Endometrial microvascular endothelial cells (primary cell): ENCODE results near the gene DAPP1. TPM values are rescaled to one million over a fixed set of nuclear protein-coding genes. Genes with fewer than 3 reads are reported as not detected.

Experiments
- in situ Hi-C: cut with HindIII; loops from 2 replicates; pipeline ENCODE4 v1.10.0; 2017; ENCODE audit warnings: low sequenced_read_pairs, low pct_unique_long_range_greater_than_20kb; ENCODE audit errors: inconsistent ontology term
- total RNA-seq: library from RNA; depleted of rRNA; stranded (reverse); fragments of >200 nt; gene quantifications from one replicate; pipeline ENCODE4 v1.2.3, GENCODE V29; 2015; ENCODE audit errors: inconsistent ontology term

Gene DAPP1
- total RNA-seq, 1 donor from 2014 or later, result not detected

DNA sequence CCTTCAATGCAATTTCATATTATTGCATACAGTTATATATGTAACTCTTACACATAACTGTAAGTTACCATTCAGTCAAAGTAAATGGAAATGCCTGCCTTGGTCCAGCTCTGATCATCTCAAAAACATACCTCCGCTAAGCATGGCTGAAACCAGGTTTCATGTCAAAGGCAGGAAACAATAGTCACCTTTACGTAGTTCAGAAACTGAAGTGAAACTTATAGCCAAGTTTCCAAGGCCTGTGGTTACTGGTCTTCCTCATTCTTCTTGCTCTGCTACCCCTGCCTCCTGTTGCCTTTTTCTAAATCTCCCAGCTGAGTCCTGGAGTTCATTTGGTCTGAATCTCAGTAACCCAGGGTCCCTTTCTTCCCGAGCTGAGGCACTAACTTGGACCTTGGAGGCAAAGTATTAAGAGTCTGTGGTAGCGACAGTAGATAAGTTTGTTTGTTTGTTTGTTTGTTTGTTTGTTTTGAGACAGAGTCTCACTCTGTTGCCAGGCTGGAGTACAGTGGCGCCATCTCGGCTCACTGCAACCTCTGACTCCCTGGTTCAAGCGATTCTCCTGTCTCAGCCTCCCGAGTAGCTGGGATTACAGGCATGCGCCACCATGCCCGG, 30.8 kb downstream of the DAPP1 start:
- in situ Hi-C loops, result no loop called here

DNA sequence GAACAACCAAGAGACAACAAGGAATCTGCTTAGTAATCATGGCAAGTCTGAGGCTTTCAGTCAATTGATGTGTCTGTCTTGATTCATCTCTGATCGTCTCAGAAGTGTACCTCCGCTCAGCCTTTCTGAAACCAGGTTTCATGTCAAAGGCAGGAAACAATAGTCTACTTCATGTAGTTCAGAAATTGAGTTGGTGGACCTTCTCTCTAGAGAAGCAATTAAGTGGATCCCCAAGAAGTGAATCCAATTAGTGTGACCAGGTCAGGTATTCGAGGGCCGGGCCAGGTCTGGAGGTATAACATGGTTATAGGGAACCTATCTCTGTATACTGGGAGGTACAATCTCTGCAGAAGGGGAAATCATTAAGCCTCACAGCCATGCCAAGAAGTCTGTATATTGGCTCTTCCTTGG, 32.0 kb downstream of the DAPP1 start:
- in situ Hi-C loops, result no loop called here

DNA sequence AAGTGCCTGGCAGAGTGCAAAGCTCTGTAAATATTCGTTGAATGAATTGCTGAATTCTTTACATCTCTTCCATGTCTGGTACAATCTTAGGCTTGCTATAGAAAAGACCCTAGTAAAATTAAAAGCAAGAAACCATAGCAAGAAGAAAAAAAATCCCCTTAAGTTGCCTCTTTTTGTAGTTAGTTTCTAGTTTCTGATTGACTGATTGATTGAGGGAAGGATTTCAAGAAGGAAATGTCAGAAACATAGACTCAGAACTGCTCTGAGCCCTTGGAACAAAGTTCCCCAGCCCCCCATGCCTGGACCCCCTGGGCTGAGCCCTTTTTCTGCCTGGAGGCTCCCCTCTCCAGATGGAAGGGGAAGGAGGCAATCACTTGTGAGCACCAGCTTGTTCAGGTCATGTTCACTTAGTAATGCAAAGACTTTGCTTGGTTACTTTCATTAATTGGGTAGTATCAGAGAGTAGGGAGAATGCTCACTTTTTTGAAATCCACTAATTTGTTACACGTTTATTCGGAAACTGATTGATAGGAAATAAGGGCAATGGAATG, 35.6 kb downstream of the DAPP1 start:
- in situ Hi-C loops, result no loop called here

DNA sequence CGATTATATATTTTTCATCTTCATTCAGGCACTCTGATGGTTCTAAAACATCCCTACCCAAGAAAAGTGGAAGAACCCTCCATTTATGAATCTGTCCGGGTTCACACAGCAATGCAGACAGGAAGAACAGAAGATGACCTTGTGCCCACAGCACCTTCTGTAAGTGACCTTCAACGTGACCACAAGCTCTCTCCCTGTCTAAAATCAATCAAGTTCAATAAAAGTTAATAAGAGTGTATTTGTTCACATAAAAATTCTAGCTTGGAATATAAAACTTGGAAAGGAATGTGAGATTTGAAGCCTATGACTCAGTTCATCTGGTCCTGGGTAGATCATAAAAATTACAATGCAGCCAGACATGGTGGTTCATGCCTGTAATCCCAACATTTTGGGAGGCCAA, 36.6 kb downstream of the DAPP1 start:
- in situ Hi-C loops, result no loop called here

DNA sequence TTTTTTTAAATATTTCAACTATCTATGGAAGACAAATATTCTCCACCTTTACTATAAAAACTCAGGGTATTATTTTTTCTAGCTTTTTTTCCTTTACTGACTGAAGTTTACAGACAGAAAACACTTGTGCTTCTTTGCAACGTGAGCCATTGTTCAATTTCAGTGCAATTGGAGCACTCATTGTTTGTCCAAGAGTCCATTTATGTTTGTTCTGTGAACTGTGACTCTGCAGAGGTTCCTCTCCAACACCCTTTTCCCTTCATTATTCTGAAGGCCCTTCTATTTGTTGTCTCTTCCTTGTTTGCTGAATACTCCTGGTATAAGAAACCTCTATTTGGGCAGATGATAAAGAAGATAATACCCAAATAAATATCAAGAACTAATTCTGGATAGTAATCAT, 37.4 kb downstream of the DAPP1 start:
- in situ Hi-C loops, result no loop called here

DNA sequence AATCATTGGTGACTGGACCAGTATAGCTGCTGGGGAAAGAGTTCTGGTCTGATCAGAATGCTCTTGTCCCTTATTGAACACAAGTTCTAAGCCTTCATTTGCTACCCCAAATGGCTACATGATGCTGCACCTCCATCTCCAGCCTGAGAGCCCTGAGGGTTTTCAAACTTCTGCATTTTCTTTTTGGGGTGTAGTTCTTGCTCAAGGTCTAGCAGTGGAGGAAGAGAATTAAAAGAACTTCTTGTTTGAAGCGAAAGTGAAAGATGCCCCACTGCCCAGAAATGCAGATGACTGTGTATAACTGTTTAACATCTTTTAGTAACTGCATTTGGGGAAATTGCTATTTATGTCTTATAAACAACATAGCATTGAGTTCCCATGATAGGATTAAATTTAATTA, 39.1 kb downstream of the DAPP1 start:
- in situ Hi-C loops, result no loop called here

DNA sequence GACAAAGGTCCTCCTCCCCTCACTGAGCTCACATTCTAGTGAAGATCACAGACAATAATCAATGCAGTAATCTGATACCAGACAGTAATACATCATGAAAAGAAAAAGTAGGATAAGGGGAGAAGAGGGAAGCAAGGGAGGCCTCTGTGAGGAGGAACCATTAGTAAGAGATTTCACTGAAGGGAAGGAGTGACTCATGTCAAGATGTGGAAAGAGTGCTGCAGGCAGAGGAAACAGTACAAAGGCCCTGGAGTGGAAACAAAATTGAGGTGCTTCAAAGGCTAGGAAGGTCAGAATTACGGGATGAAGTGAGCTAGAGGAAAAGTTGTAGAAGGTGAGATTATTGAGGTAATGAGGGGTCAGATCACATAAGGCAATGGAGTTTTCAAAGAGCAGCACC, 39.5 kb downstream of the DAPP1 start:
- in situ Hi-C loops, result no loop called here

DNA sequence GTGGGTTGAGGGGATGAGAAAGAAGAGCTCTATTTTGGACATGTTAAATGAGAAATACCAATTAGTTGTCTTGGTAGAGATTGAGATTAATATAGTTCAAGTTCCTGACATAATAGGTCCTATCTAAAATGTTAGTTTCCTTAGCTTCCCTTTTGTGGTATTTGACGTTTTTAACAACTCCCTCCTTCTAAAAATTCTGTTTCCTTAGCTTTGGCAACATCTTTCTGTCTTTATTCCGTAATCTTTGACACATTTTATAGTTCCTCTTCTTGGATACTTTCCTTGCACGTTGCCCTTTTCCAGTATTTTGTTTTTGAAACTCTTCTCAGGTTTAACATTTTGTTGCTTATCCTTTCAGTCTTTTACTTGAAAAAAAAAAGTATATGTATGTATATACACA, 40.7 kb downstream of the DAPP1 start:
- in situ Hi-C loops, result no loop called here

DNA sequence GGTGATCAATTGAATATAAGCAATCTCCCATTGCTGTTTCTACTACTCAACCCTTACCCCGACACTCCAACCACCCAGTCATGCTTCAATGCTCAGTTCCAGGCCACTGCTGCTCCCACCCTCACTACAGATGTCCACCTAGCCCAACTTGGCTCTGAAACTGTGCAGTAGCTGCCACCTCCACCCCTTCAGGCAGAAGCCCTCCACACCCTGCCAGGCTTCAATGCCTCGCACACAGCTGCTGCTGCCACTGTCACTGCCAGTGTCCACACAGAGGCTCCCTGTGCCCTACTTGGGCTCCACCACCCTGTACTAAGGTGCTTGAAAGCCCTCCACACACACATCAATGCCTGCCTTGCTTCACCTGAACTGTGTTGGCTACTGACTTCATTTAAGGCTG, 43.0 kb downstream of the DAPP1 start:
- in situ Hi-C loops, result no loop called here

DNA sequence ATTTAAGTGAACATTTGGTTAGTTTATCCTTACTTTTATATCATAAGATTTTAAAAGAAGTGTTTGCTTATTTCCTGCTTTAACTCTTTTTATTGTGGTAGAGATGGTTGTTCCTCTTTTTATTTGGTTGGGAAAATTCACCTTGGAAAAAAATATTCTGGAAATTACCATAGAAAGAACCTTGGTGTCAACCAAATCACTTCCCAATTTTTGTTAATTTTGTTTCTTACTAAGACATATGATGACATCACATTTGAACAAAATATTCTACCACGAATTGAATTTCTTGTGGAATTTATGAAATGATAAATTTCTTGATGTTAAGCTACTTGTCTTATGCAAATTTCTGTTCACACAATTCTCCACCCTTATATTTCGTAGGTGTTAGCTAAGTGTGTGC, 43.9 kb downstream of the DAPP1 start:
- in situ Hi-C loops, result no loop called here

DNA sequence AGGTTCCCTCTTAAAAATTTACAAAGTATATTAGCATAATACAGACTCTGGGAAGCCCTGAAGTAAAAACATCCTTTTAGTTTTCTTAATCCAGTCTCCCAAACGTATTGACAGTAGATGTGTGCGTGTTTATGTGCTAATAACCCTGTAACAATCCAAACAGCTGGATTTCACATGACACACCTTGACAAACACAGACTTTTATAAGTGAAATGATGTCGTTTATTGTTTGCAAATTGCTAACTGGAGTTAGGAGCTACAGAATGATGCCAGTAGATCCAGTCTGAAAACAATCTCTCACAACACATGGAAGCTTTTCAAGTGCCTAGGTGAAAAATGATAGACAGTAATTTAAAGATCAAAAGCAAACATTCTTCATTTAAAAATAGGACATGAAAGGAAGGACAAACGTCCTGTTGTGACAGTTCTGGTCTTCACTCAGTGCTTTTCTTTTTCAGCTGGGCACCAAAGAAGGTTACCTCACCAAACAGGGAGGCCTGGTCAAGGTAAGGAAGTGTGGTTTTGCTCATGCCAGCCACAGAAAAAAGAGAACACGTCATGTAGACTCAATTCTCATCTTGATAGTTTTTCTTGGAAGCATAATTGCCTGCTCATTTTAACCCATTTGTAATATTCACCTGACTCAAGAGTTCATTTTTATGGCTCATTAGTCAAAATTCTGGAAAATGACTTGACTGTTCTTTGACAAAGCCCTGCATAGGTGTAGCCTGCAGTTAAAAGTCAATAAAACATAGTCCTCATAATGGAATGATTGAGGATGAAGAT, 44.7 kb downstream of the DAPP1 start:
- in situ Hi-C loops, result no loop called here

DNA sequence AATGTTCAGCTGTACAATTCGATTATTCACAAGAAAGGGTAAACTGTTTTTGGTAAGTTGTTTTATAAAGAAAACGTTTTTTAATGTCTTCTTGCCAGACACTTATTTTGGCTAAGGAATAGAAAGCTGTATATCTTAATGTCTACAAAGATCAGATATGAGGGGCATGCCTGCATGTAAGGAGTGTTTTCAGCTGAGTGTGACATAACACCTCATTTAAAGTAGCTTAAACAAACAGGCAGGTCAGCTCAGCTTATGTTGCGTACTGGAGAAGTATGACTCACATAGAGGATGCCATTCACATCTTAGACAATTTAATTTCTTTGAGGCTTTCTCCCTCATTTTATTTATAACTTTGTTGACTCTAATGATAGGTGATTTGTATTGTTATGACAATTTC, 47.2 kb downstream of the DAPP1 start:
- in situ Hi-C loops, result no loop called here

DNA sequence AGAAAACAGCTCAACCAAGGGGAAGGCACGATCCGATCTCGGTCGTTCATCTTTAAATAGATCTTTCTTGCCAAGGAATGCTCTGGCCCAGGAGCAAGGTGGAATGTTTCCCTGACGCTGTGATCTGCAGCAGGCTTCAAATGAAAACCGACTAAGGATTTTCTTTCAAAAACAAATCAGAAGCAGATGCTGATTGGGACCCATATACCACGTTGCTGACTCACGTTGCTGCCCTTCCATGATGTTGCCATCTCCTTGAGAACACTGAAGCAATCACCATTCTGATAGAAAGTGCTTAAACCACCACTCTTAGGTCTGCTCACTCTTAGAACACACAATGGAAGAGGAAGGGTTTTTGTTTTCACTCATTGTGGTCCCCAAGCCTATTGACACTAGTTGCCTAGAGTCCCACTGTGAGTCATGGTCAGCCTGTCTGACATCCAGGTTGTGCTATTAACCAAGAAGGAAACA, 51.5 kb downstream of the DAPP1 start:
- in situ Hi-C loops, result no loop called here

DNA sequence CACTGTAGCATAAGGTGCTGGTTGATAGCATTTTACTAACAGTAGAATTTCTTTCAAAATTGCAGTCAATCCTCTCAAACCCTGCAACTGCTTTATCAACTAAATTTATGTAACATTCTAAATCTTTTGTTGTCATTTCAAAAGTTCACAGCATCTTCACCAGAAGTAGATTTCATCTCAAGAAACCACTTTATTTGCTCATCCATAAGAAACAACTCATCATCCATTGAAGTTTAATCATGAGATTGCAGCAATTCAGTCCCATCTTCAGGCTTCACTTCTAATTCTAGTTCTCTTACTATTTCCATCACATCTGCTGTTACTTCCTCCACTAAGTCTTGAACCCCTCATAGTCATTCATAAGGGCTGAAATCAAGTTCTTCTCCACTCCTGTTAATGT, 55.9 kb downstream of the DAPP1 start:
- in situ Hi-C loops, result no loop called here

DNA sequence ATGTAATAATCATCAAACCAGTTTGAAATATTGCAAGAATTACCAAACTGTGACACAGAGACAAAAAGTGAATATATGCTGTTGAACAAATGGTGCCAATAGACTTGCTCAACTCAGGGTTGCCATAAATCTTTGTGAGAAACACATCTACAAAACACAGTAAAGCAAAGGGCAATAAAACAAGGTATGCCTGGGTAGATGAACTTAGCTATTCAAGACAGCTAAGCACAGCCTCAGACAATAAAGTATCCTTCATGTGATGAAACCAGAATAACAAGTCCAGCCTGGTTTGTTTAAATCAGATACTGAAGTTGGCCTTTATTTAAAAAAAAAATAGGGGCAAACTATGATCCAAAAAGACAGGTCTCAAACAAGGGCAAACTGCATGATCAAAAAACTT, 58.4 kb downstream of the DAPP1 start:
- in situ Hi-C loops, result no loop called here

DNA sequence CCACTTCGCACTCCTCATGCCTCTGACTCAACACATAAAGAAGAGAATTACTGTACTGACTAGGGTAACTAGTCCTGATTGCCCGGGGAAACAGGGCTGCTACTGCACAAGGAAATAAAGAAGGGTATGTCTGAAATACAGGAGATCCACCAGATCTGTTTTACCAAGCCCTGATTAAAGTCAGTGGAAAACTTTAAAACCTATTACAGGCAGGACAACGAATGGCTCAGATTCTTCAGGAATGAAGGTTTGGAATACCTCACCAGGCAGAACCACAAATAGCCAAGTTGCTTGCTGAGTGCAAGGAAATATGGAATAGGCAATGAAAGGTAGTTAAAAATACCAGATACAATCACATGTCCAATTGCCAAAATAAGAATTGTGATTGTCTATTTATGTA, 60.3 kb downstream of the DAPP1 start:
- in situ Hi-C loops, result no loop called here

DNA sequence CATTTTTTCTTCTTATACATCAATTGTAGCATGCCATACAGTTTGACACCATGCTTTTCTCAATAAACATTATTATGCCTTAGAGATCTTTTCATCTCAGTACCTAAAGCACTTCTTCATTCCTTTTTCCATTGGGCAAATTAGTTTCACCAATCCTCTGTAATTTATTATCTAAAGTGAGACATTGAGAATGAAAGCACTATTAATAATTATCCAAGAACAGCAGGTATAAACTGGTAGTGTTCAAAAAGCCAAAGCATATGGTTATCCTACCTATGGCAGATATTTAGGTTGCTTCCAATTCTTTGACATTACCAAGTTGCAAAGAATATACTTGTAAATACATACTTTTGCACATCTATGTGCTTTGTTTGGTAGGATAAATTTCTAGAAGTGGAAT, 62.0 kb downstream of the DAPP1 start:
- in situ Hi-C loops, result no loop called here

DNA sequence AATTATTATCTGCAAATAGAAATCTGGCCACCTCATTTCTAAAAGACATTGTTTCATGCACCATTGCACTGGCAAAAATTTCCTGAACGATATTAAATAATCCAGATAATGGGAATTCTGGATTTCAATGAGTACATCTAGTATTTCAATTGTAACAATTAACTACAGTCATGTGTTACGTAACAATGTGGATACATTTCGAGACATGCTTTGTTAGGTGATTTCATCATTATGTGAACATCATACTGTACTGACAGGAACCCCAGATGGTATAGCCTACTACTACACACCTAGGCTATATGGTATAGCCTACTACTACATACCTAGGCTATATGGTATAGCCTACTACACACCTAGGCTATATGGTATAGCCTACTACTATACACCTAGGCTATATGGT, 62.8 kb downstream of the DAPP1 start:
- in situ Hi-C loops, result no loop called here

DNA sequence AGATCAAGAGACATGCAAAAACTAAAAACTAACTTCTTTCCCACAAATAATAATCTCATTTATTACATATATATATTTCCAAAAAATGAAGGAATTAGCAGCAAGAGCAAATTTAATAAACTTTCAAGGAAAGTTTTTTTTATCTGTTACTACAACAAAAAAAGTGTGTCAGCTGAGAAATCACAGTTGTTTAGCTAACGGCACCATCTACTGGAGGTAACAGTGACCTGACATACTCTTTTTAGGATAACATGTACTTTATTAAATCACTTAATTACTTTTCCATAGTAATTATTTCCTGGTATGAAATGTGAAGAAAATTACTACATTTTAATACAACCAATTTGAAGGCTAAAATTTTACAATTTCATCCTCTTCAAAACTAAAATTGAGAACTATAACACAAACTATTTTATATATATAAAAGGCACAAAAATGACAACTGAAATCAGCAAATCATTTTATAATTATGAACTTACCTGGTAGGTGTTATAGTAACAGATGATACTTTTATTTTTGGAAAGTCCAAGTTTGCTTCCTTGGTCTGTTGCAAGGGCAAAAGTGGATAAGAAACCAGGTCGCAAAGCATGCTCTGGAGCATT, 68.5 kb downstream of the DAPP1 start:
- in situ Hi-C loops, result no loop called here

DNA sequence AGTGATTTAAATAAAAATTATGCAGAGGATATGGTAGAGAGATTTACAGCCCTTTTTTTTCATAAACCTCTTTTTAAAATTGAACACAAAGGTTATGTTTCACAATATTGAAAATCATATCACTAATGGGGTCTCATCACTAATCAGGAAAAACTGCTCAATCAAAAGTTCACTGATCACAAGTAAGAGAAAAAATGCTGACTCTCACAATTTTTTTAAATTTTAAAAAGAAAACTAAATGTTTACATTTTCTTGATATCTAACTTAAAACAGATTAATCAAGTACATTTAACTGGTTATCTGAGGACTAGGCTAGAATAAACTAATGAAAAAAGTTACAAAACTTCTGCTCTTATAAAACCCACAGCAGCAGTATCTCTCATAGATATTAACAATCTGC, 69.1 kb downstream of the DAPP1 start:
- in situ Hi-C loops, result no loop called here
